GM18870 (cell line): ENCODE data around the gene SGF29.
"Not testable (repeated sequence)": the region's sequence is repeated elsewhere in the genome, so short reads cannot be mapped to it uniquely, and the experiment has no call there.

ENCODE experiments used
- ATAC-seq: cut with Tn5 transposase; IDR thresholded peaks from one replicate; pipeline ENCODE4 v1.9.1; 2021; ENCODE audit warnings: moderate library complexity; ENCODE audit not compliant: unreplicated experiment

Gene SGF29

GRCh38 chr16:28532940-28533647 is 20.6 kb upstream of the SGF29 start:
- no peak for ATAC-seq

GRCh38 chr16:28534542-28535373 is 19.0 kb upstream of the SGF29 start:
- no peak for ATAC-seq

- ATAC-seq, result no peak
Measured at GRCh38 chr16:28537076-28537475, 16.6 kb upstream of the SGF29 start.

- ATAC-seq, result no peak
Measured at GRCh38 chr16:28537964-28538732, 15.6 kb upstream of the SGF29 start.

- no peak for ATAC-seq
Measured at GRCh38 chr16:28538733-28539596, 14.8 kb upstream of the SGF29 start, which contains the start of gene NUPR1. Gene NUPR1, minus strand, starts transcription at chr16:28538974. Its CDS starts 67 bp downstream, at chr16:28538907.

- ATAC-seq, result no peak
Measured at GRCh38 chr16:28540346-28540745, 13.4 kb upstream of the SGF29 start.

GRCh38 chr16:28542646-28543045 is 11.1 kb upstream of the SGF29 start:
- no peak for ATAC-seq

- no peak for ATAC-seq
Measured at GRCh38 chr16:28543072-28543471, 10.6 kb upstream of the SGF29 start.

GRCh38 chr16:28544998-28545397 is 8.7 kb upstream of the SGF29 start:
- ATAC-seq, result no peak

- ATAC-seq, result not testable (repeated sequence)
Measured at GRCh38 chr16:28545964-28546363, 7.8 kb upstream of the SGF29 start.

GRCh38 chr16:28546626-28547025 is 7.1 kb upstream of the SGF29 start:
- no peak for ATAC-seq

- ATAC-seq, result no peak
Measured at GRCh38 chr16:28548306-28548802, 5.4 kb upstream of the SGF29 start.

- no peak for ATAC-seq
Measured at GRCh38 chr16:28549301-28549899, 4.3 kb upstream of the SGF29 start.

GRCh38 chr16:28554634-28555423 is 1.1 kb downstream of the SGF29 start:
- no peak for ATAC-seq

GRCh38 chr16:28555561-28555960 is 1.8 kb downstream of the SGF29 start:
- no peak for ATAC-seq

GRCh38 chr16:28556914-28557320 is 3.2 kb downstream of the SGF29 start:
- no peak for ATAC-seq

- no peak for ATAC-seq
Measured at GRCh38 chr16:28558456-28558855, 4.7 kb downstream of the SGF29 start.

- no peak for ATAC-seq
Measured at GRCh38 chr16:28561557-28562187, 8.0 kb downstream of the SGF29 start.

- no peak for ATAC-seq
Measured at GRCh38 chr16:28562199-28562598, 8.5 kb downstream of the SGF29 start.
